K562 (cell line): ENCODE data around the gene GALNT5. TPM values are rescaled to one million over a fixed set of nuclear protein-coding genes. Genes with fewer than 3 reads are reported as not detected.

Source experiments
- ATAC-seq: fragments of 200-7000 bp; cut with Tn5 transposase; 3 replicates; pipeline ENCODE4 v1.9.1; 2020; ENCODE audit warnings: moderate library complexity
- Bru-seq: library from RNA; stranded (reverse); fragments of 400-500 nt; gene quantifications from one replicate; lab custom pipeline; 2021; lab: Mats Ljungman, UMichigan
- BruChase-seq, 2 experiments: library from RNA; stranded (reverse); fragments of 400-500 nt; gene quantifications; one replicate each; lab custom pipeline; 2021; lab: Mats Ljungman, UMichigan
- BruUV-seq: library from RNA; stranded (reverse); fragments of 400-500 nt; replicated peaks from 2 replicates; lab custom pipeline; 2021; lab: Mats Ljungman, UMichigan
- CTCF ChIA-PET: fragments of 300-600 bp; formaldehyde crosslinking; extraction: SDS; loops from one replicate; lab custom pipeline; 2021; ENCODE audit warnings: low intra/inter-chr PET ratio; lab: Yijun Ruan, JAX
- POLR2A ChIA-PET: fragments of 300-600, 350-650 bp; sonication (Branson Sonifier 250); formaldehyde crosslinking; extraction: SDS; loops from one replicate; lab custom pipeline; 2021; ENCODE audit warnings: antibody characterized with exemption, inconsistent platforms; lab: Yijun Ruan, JAX
- DNase-seq, 4 experiments: peaks; one replicate each; pipeline versions ENCODE4 v3.0.0 to v3.0.0-alpha.2; 2011 to 2018; ENCODE audit warnings: low spot score in 3 of 4, mixed read lengths in 3 of 4; ENCODE audit errors: extremely low read depth in 1 of 4
- FAIRE-seq: peaks from 2 replicates; lab custom pipeline; 2011; peaks lifted over from hg19 to GRCh38; lab: Jason Lieb, UNC
- H2AFZ ChIP-seq: 2 replicates; pipeline ENCODE4 v1.6.0; 2011; ENCODE audit warnings: low read depth, low read length, control low read depth, inconsistent platforms
- H3K27ac ChIP-seq: fragments of 200-600 bp; 3 replicates; pipeline ENCODE4 v1.8.0; 2011; ENCODE audit warnings: low read depth, mild to moderate bottlenecking, control low read depth, inconsistent platforms, low read length, moderate library complexity, mixed read lengths; ENCODE audit errors: extremely low read depth
- H3K27me3 ChIP-seq, 2 experiments: fragments of 300-600 bp in 1 of 2; 2 replicates in 1 of 2; 3 replicates in 1 of 2; pipeline versions ENCODE4 v1.6.0 to v1.8.0; 2011; ENCODE audit warnings: inconsistent platforms in 2 of 2, low read length in 2 of 2, mild to moderate bottlenecking in 1 of 2, mixed read lengths in 1 of 2, moderate library complexity in 1 of 2; ENCODE audit not compliant: control insufficient read depth in 2 of 2, insufficient read depth in 2 of 2
- H3K36me3 ChIP-seq: fragments of 300-600 bp; 3 replicates; pipeline ENCODE4 v1.8.0; 2011; ENCODE audit warnings: mild to moderate bottlenecking, low read length, inconsistent platforms; ENCODE audit not compliant: control insufficient read depth, insufficient read depth
- H3K4me1 ChIP-seq, 2 experiments: fragments of 200-600 bp in 1 of 2; replicated peaks in 1 of 2; 2 replicates in 1 of 2; 3 replicates in 1 of 2; pipeline versions ENCODE4 v1.5.1 to v1.8.0; 2011; ENCODE audit warnings: inconsistent platforms in 2 of 2, low read length in 2 of 2, mild to moderate bottlenecking in 1 of 2, mixed read lengths in 1 of 2, moderate library complexity in 1 of 2; ENCODE audit not compliant: control insufficient read depth in 2 of 2, insufficient read depth in 2 of 2
- H3K4me2 ChIP-seq: 2 replicates; pipeline ENCODE4 v1.6.1; 2011; ENCODE audit warnings: low read length, control low read depth, inconsistent platforms, mixed read lengths; ENCODE audit not compliant: insufficient read depth
- H3K4me3 ChIP-seq: fragments of 200-600 bp; sonication (generic), shearing (Covaris generic); 2 replicates; pipeline ENCODE4 v1.5.1; 2016; ENCODE audit warnings: control low read depth, inconsistent platforms
- H3K79me2 ChIP-seq: fragments of 200-600 bp; 3 replicates; pipeline ENCODE4 v1.8.0; 2011; ENCODE audit warnings: low read length, inconsistent platforms; ENCODE audit not compliant: control insufficient read depth, insufficient read depth
- H3K9ac ChIP-seq, 2 experiments: 2 replicates each; pipeline versions ENCODE4 v1.6.0 to v1.6.1; 2011; ENCODE audit warnings: low read depth in 2 of 2, low read length in 2 of 2, control low read depth in 1 of 2, inconsistent platforms in 1 of 2, mild to moderate bottlenecking in 1 of 2, mixed read lengths in 1 of 2; ENCODE audit not compliant: insufficient read depth in 1 of 2
- H3K9me1 ChIP-seq: one replicate; pipeline ENCODE4 v1.6.0; 2011; ENCODE audit warnings: inconsistent platforms, mild to moderate bottlenecking, low read length, moderate library complexity; ENCODE audit not compliant: control insufficient read depth, insufficient read depth
- H3K9me3 ChIP-seq: replicated peaks from 2 replicates; pipeline ENCODE4 v1.5.1; 2011; ENCODE audit warnings: low read depth, low read length, inconsistent platforms; ENCODE audit not compliant: control insufficient read depth, insufficient read depth
- H4K20me1 ChIP-seq: replicated peaks from 2 replicates; pipeline ENCODE4 v1.6.1; 2011; ENCODE audit warnings: low read length, inconsistent platforms, mixed read lengths; ENCODE audit not compliant: control insufficient read depth, insufficient read depth
- HEY1 ChIP-seq: fragments of 250-450 bp; sonication (Bioruptor Pico); IDR thresholded peaks from 2 replicates; pipeline ENCODE4 v1.5.0; 2020; ENCODE audit warnings: mild to moderate bottlenecking, moderate library complexity, borderline replicate concordance
- RFX1 ChIP-seq: fragments of 450-650 bp; IDR thresholded peaks from 2 replicates; pipeline ENCODE4 v1.6.1; 2016; ENCODE audit warnings: mild to moderate bottlenecking, moderate library complexity
- TAF9B ChIP-seq: fragments of 450-650 bp; IDR thresholded peaks from 2 replicates; pipeline ENCODE4 v1.6.1; 2018; ENCODE audit warnings: mild to moderate bottlenecking; ENCODE audit not compliant: partially characterized antibody
- WGBS: fragments of 100-300 bp; shearing (Covaris generic); methylation state at CpG from one replicate; pipeline ENCODE4 v1.1.6; 2016; ENCODE audit warnings: low coverage, mixed read lengths; ENCODE audit not compliant: insufficient coverage; ENCODE audit errors: missing lambda C conversion rate; 5-methylcytosine and 5-hydroxymethylcytosine counted together
- in situ Hi-C: fragments of 300-500 bp; cut with MboI; formaldehyde crosslinking; loops from 4 replicates; pipeline ENCODE4 v1.15.0; 2018; ENCODE audit warnings: inconsistent platforms, mixed read lengths
- intact Hi-C: fragments of 100-400 bp; cut with micrococcal nuclease; formaldehyde crosslinking; loops from 2 replicates; pipeline ENCODE4 v1.14.2; 2022
- long read RNA-seq, 3 experiments: library from polyadenylated mRNA in 2 of 3; library from RNA in 1 of 3; unstranded in 2 of 3; stranded (forward) in 1 of 3; transcript quantifications; one replicate each; pipeline ENCODE4 v2.0.0, GENCODE V29; 2019 to 2022
- polyA minus RNA-seq, 3 experiments: library from RNA; depleted of rRNA, polyadenylated mRNA; stranded (reverse); fragments of >200 nt; gene quantifications; 2 replicates each; pipeline ENCODE4 v1.2.3, GENCODE V29; 2011
- polyA plus RNA-seq, 8 experiments: library from polyadenylated mRNA; depleted of rRNA in 4 of 8; stranded (reverse) in 5 of 8; unstranded in 3 of 8; fragments of >200 nt; fragmentation: Nextera tagmentation in 2 of 8; fragmentation: Illumina TruSeq in 1 of 8; extraction: Ambion mirVana in 2 of 8; extraction: Trizol in 1 of 8; gene quantifications; 2 replicates each; pipeline versions ENCODE4 v1.2.1 to v1.2.3, GENCODE V29; 2011 to 2014; ENCODE audit warnings: inconsistent platforms in 1 of 8, missing spikeins in 1 of 8
- total RNA-seq, 7 experiments: library from RNA; depleted of rRNA in 6 of 7; stranded (reverse); fragments of >200 nt in 6 of 7; fragmentation: Illumina TruSeq in 2 of 7; extraction: Trizol in 2 of 7; gene quantifications; 2 replicates each; pipeline versions ENCODE4 v1.2.1 to v1.2.3, GENCODE V29; 2011 to 2021; ENCODE audit warnings: low replicate concordance in 1 of 7
- TF ChIP-seq, protein P1 (sequence below), 2 experiments: IDR thresholded peaks; 2 replicates each; pipeline ENCODE4 v1.6.1; 2011; ENCODE audit warnings: borderline replicate concordance in 1 of 2, control low read depth in 1 of 2, low read depth in 1 of 2, low read length in 1 of 2, mild to moderate bottlenecking in 1 of 2, mixed read lengths in 1 of 2, moderate library complexity in 1 of 2; ENCODE audit not compliant: insufficient read depth in 1 of 2, insufficient read length in 1 of 2, poor library complexity in 1 of 2, severe bottlenecking in 1 of 2; ENCODE audit errors: extremely low read depth in 1 of 2

Gene GALNT5, protein sequence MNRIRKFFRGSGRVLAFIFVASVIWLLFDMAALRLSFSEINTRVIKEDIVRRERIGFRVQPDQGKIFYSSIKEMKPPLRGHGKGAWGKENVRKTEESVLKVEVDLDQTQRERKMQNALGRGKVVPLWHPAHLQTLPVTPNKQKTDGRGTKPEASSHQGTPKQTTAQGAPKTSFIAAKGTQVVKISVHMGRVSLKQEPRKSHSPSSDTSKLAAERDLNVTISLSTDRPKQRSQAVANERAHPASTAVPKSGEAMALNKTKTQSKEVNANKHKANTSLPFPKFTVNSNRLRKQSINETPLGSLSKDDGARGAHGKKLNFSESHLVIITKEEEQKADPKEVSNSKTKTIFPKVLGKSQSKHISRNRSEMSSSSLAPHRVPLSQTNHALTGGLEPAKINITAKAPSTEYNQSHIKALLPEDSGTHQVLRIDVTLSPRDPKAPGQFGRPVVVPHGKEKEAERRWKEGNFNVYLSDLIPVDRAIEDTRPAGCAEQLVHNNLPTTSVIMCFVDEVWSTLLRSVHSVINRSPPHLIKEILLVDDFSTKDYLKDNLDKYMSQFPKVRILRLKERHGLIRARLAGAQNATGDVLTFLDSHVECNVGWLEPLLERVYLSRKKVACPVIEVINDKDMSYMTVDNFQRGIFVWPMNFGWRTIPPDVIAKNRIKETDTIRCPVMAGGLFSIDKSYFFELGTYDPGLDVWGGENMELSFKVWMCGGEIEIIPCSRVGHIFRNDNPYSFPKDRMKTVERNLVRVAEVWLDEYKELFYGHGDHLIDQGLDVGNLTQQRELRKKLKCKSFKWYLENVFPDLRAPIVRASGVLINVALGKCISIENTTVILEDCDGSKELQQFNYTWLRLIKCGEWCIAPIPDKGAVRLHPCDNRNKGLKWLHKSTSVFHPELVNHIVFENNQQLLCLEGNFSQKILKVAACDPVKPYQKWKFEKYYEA
- total RNA-seq (2011; cell fraction: chromatin; rRNA removed; ENCODE audit: low replicate concordance) = 52.3 and 110 TPM in 2 replicates
- total RNA-seq (2011; cell fraction: nucleolus; rRNA removed) = 48.4 and 54.3 TPM in 2 replicates
- 70.4 and 94.5 TPM in 2 replicates for total RNA-seq (2011; cell fraction: nucleoplasm; rRNA removed)
- total RNA-seq (2014; rRNA removed) (40.3 and 43.5 TPM in 2 replicates), total RNA-seq (2014; rRNA removed; fragmentation: Illumina TruSeq; extraction: Trizol) (68.9 and 78.4 TPM in 2 replicates), total RNA-seq (2015; rRNA removed; fragmentation: Illumina TruSeq; extraction: Trizol) (69.6 and 73.0 TPM in 2 replicates), total RNA-seq (2021) (47.4 and 54.7 TPM in 2 replicates), polyA plus RNA-seq (2011; rRNA removed) (49.8 and 58.3 TPM in 2 replicates), polyA plus RNA-seq (2014; fragmentation: Illumina TruSeq; extraction: Trizol) (56.3 and 62.6 TPM in 2 replicates), polyA plus RNA-seq (2014; fragmentation: Nextera tagmentation; extraction: Ambion mirVana) (10 to 100 TPM; 21.6 to 44.0 TPM), polyA plus RNA-seq (2014; rRNA removed) (39.3 and 45.2 TPM in 2 replicates), polyA minus RNA-seq (2011; rRNA and poly(A)+ RNA removed) (70.3 and 78.3 TPM in 2 replicates), Bru-seq, nascent RNA (percentile 96 among the genes with signal in this experiment), BruChase-seq, experiment 1, labeled RNA remaining after a 2-hour chase (percentile 92 among the genes with signal in this experiment), BruChase-seq, experiment 2, labeled RNA remaining after a 6-hour chase (percentile 88 among the genes with signal in this experiment)
- 11.2 and 20.2 TPM in 2 replicates for polyA plus RNA-seq (2011; cell fraction: cytosol; rRNA removed)
- polyA plus RNA-seq (2011; cell fraction: nucleus; rRNA removed) = 48.6 and 52.6 TPM in 2 replicates
- 26.9 and 40.5 TPM in 2 replicates for polyA plus RNA-seq (2012)
- polyA minus RNA-seq (2011; cell fraction: cytosol; rRNA and poly(A)+ RNA removed) = 25.0 and 30.6 TPM in 2 replicates
- polyA minus RNA-seq (2011; cell fraction: nucleus; rRNA and poly(A)+ RNA removed) = 52.2 and 95.1 TPM in 2 replicates
- long read RNA-seq, experiment 1, full-length matches to known transcripts = 444 of 563 reads
- long read RNA-seq, experiment 1, partial matches to known transcripts = 34 of 563 reads
- long read RNA-seq, experiment 1, other reads (novel, unspliced or antisense) = 85 of 563 reads
- long read RNA-seq, experiment 2, full-length matches to known transcripts = 33 of 67 reads
- long read RNA-seq, experiment 2, partial matches to known transcripts = 15 of 67 reads
- long read RNA-seq, experiment 2, other reads (novel, unspliced or antisense) = 19 of 67 reads
- long read RNA-seq, experiment 3, full-length matches to known transcripts = 20 of 53 reads
- long read RNA-seq, experiment 3, partial matches to known transcripts = 10 of 53 reads
- long read RNA-seq, experiment 3, other reads (novel, unspliced or antisense) = 23 of 53 reads

DNA sequence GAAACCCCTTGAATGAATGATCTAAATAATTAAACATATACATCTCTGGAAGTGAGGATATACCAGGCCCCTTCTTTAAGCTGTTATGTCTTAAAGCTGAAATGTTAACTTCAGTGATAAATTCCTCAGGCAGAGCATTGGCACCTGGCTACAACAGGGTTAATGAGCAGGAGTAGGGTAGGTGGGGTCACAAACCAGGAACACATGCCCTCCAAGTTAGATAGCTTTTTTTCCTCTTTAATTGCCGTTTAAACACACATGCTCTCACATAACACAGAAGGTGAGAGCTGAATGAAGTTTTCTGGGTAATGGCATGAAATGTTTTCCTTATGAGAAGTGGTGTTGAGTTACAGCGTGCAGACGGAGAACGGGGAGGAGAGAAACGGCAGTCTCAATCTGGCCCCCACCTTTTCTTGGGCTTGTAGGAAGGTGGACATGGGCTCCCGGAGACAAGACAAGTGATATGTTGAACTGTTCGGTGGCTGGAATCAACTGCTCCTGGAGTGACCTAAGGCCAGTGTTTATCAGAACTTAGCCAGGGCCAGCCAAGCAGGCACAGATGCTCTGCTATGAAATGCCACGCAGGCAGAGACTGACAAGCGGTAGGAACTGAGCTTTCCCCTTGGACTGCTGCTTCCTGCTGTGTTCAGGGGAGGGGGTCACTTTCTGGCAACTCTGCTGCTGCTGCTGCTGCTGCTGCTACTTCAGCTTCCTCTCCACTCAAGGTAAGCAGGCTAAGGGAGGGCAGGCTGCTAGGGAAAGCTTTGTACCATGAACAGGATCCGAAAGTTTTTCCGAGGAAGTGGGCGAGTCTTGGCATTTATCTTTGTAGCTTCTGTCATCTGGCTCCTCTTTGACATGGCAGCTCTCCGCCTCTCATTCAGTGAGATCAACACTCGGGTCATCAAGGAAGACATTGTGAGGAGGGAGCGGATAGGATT lies at the start of gene GALNT5:
Gene GALNT5, plus strand, starts transcription at position 394 of the 941 bp plus-strand sequence. Its CDS starts 378 bp downstream, at position 772.
- intact Hi-C loops = loop anchor here (2.0 kb wide), 1 partner anchor 63 kb away; no protein-coding TSS in a partner anchor
- H3K4me1 ChIP-seq = peaks cover 3 to 23% of the 10 kb centered on the region in 2 experiments; a peak in 3 of 5 replicates
- no peaks in the 10 kb centered on the region for H3K9me1 ChIP-seq
- BruUV-seq = TSS peak; percentile 44
- H2AFZ ChIP-seq = peak within 1 kb of the TSS; percentile 86
- H3K4me2 ChIP-seq = peak within 1 kb of the TSS; percentile 93
- no peaks in the 10 kb centered on the region for H4K20me1 ChIP-seq
- CTCF ChIA-PET = no interaction called here
- no peaks in the 10 kb centered on the region for H3K27me3 ChIP-seq
- under 1% methylated on average over 15 of the region's 15 CpGs for WGBS
- no peaks in the 10 kb centered on the region for H3K9me3 ChIP-seq
- H3K27ac ChIP-seq = peak within 1 kb of the TSS; percentile 94
- ATAC-seq (peak; percentile 64), FAIRE-seq (peak; percentile 74), DNase-seq (peak; percentile 47 to 91 (median 62))
- peaks cover 68% of the 10 kb centered on the region for H3K79me2 ChIP-seq
- in situ Hi-C loops = no loop called here
- H3K36me3 ChIP-seq = peaks cover 16% of the 10 kb centered on the region
- peak within 1 kb of the TSS; percentile 90 to 92 for H3K9ac ChIP-seq
- peak within 1 kb of the TSS; percentile 53 for H3K4me3 ChIP-seq
- POLR2A ChIA-PET = interaction anchor here (0.6 to 5.9 kb wide), 17 partner anchors 8 to 1773 kb away, joined by 3 to 28 read pairs (median 3); no protein-coding TSS in a partner anchor
- TF ChIP-seq TAF9B (no peak), RFX1 (no peak), HEY1 (no peak)
- TF ChIP-seq, protein P1, sequence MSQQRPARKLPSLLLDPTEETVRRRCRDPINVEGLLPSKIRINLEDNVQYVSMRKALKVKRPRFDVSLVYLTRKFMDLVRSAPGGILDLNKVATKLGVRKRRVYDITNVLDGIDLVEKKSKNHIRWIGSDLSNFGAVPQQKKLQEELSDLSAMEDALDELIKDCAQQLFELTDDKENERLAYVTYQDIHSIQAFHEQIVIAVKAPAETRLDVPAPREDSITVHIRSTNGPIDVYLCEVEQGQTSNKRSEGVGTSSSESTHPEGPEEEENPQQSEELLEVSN (IDR thresholded peaks at IDR 0.05; ENCODE audit: borderline replicate concordance in 1 of 2, extremely low read depth in 1 of 2, insufficient read depth in 1 of 2, insufficient read length in 1 of 2, low read depth in 1 of 2, low read length in 1 of 2, poor library complexity in 1 of 2, severe bottlenecking in 1 of 2) = peak in 1 of 2 experiments; percentile 27
